Neural progenitor cell (in vitro differentiated cells): ENCODE results near the gene DEAF1. TPM values are rescaled to one million over a fixed set of nuclear protein-coding genes. Genes with fewer than 3 reads are reported as not detected.

ENCODE experiments used
- DNase-seq: peaks from one replicate; pipeline ENCODE4 v3.0.0-alpha.2; 2016; ENCODE audit warnings: low spot score
- H2AFZ ChIP-seq: fragments of 200-600 bp; sonication (generic); replicated peaks from 2 replicates; pipeline ENCODE4 v1.6.1; 2016; ENCODE audit warnings: antibody characterized with exemption
- H3F3A ChIP-seq: fragments of 200-600 bp; sonication (generic); 2 replicates; pipeline ENCODE4 v1.6.1; 2016; ENCODE audit warnings: antibody characterized with exemption, low read depth
- H3K27ac ChIP-seq: fragments of 200-600 bp; sonication (generic); 2 replicates; pipeline ENCODE4 v1.5.1; 2016; ENCODE audit warnings: mild to moderate bottlenecking
- H3K27me3 ChIP-seq: fragments of 200-600 bp; sonication (generic); 2 replicates; pipeline ENCODE4 v1.6.1; 2016; ENCODE audit warnings: mild to moderate bottlenecking, moderate library complexity
- H3K36me3 ChIP-seq: fragments of 200-600 bp; sonication (generic); 2 replicates; pipeline ENCODE4 v1.5.1; 2016
- H3K4me1 ChIP-seq: fragments of 200-600 bp; sonication (generic); 2 replicates; pipeline ENCODE4 v1.6.1; 2016; ENCODE audit warnings: mixed run types
- H3K4me2 ChIP-seq: fragments of 200-600 bp; sonication (generic); 2 replicates; pipeline ENCODE4 v1.6.1; 2016
- H3K4me3 ChIP-seq: fragments of 200-600 bp; sonication (generic); 2 replicates; pipeline ENCODE4 v1.5.1; 2016
- H3K79me2 ChIP-seq: fragments of 200-600 bp; sonication (generic); 2 replicates; pipeline ENCODE4 v1.6.1; 2016; ENCODE audit warnings: low read depth
- H3K9ac ChIP-seq: fragments of 200-600 bp; sonication (generic); 2 replicates; pipeline ENCODE4 v1.6.1; 2016
- H3K9me3 ChIP-seq: fragments of 200-600 bp; sonication (generic); 2 replicates; pipeline ENCODE4 v1.5.1; 2016; ENCODE audit warnings: low read depth
- H4K20me1 ChIP-seq: fragments of 200-600 bp; sonication (generic); 2 replicates; pipeline ENCODE4 v1.6.1; 2016; ENCODE audit warnings: low read depth
- H3K27ac Mint-ChIP-seq: 3 replicates; pipeline ENCODE4 v1.8.0; 2021; ENCODE audit warnings: mixed read lengths
- H3K27me3 Mint-ChIP-seq: 2 replicates; pipeline ENCODE4 v1.8.0; 2022; ENCODE audit warnings: low read depth, mild to moderate bottlenecking, inconsistent platforms, moderate library complexity, mixed read lengths; ENCODE audit not compliant: insufficient read depth
- H3K36me3 Mint-ChIP-seq: 3 replicates; pipeline ENCODE4 v1.8.0; 2021; ENCODE audit warnings: mixed read lengths
- H3K4me1 Mint-ChIP-seq: 3 replicates; pipeline ENCODE4 v1.8.0; 2021; ENCODE audit warnings: mixed read lengths
- H3K4me3 Mint-ChIP-seq: 3 replicates; pipeline ENCODE4 v1.8.0; 2021; ENCODE audit warnings: mild to moderate bottlenecking, moderate library complexity, mixed read lengths
- H3K9me3 Mint-ChIP-seq: 3 replicates; pipeline ENCODE4 v1.8.0; 2020; ENCODE audit warnings: mixed read lengths
- CTCF ChIP-seq: fragments of 200-600 bp; sonication (generic); IDR thresholded peaks from 2 replicates; pipeline ENCODE4 v1.5.1; 2017; ENCODE audit warnings: antibody characterized with exemption, mild to moderate bottlenecking
- EZH2 ChIP-seq: fragments of 200-600 bp; sonication (generic); IDR thresholded peaks from 2 replicates; pipeline ENCODE4 v1.6.1; 2017; ENCODE audit warnings: antibody characterized with exemption, mild to moderate bottlenecking, moderate library complexity
- EZH2phosphoT487 ChIP-seq: fragments of 200-600 bp; sonication (generic); IDR thresholded peaks from 2 replicates; pipeline ENCODE4 v1.6.1; 2017; ENCODE audit warnings: antibody characterized with exemption
- total RNA-seq: library from RNA; depleted of rRNA; stranded (reverse); fragments of >200 nt; gene quantifications from 2 replicates; pipeline ENCODE4 v1.2.3, GENCODE V29; 2015; ENCODE audit warnings: low replicate concordance

DEAF1 gene
- total RNA-seq, 1 donor from 2014 or later: 38.4 TPM

- H3K9me3 Mint-ChIP-seq: no peaks in the 10 kb centered on the region
- Histone ChIP-seq H4K20me1 (peaks cover 14% of the 10 kb centered on the region), H3K4me3 (no peak overlapping the region), H3K36me3 (no peaks in the 10 kb centered on the region), H3K4me1 (peaks cover 15% of the 10 kb centered on the region), H3K9me3 (no peaks in the 10 kb centered on the region), H3K79me2 (no peaks in the 10 kb centered on the region), H3K4me2 (no peak overlapping the region), H3K27ac (no peak overlapping the region), H3F3A (peaks cover 4% of the 10 kb centered on the region), H3K27me3 (peaks cover 22% of the 10 kb centered on the region), H2AFZ (no peak overlapping the region), H3K9ac (no peak overlapping the region)
- H3K4me1 Mint-ChIP-seq: peaks cover 7% of the 10 kb centered on the region
- H3K36me3 Mint-ChIP-seq: peaks cover 4% of the 10 kb centered on the region
- TF ChIP-seq EZH2phosphoT487 (no peak), EZH2 (no peak), CTCF (no peak)
- peaks cover 14% of the 10 kb centered on the region for H3K27me3 Mint-ChIP-seq
- no peak for DNase-seq
- no peak overlapping the region for H3K27ac Mint-ChIP-seq
- no peak overlapping the region for H3K4me3 Mint-ChIP-seq
These were observed 7.7 kb upstream of the DEAF1 start for GRCh38 chr11:702462-703461.

DNA sequence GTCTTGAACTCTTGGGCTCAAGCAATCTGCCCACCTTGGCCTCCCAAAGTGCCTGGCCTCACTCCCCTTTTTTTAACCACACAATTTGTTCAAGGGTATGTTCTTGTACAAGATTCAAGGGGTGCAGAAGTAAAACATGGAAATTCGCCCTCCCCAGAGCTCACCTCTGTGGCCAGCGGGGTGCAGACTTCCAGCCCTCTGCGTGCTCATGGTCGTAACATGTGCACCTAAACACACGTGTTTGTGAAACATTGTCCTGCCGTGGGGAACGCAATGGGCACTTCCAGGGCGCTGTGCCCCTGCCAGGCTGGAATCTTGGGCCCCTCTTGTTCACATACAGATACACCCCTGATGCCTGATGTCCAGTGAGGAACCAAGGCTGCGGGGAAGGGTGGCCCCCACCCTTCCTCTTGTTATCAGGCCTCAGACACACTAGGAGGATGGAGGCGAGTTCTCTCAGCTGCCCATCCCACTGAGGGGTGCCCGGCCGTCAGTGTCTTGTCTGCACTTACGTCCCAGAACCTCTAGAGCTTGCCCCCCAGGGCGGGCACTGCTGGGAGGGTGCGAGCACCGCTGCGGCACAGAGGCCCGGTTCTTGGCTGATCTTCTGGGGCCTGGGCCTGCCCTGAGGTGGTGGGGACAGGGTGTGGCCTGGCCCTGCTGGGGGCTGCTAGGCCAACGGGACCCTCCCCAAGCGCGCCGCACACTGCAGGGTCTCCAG lies 6.9 kb upstream of the DEAF1 start:
- Histone ChIP-seq H3K9ac (no peak overlapping the region), H3K4me3 (no peak overlapping the region), H3K79me2 (peaks cover 7% of the 10 kb centered on the region), H3K36me3 (no peaks in the 10 kb centered on the region), H3K27ac (no peak overlapping the region), H3K4me2 (no peak overlapping the region), H2AFZ (no peak overlapping the region), H4K20me1 (peaks cover 16% of the 10 kb centered on the region), H3F3A (peaks cover 12% of the 10 kb centered on the region), H3K4me1 (peaks cover 19% of the 10 kb centered on the region), H3K27me3 (peaks cover 16% of the 10 kb centered on the region), H3K9me3 (no peaks in the 10 kb centered on the region)
- Mint-ChIP-seq H3K9me3 (no peaks in the 10 kb centered on the region), H3K4me3 (no peak overlapping the region), H3K27me3 (peaks cover 10% of the 10 kb centered on the region), H3K36me3 (peaks cover 4% of the 10 kb centered on the region), H3K27ac (no peak overlapping the region), H3K4me1 (peaks cover 12% of the 10 kb centered on the region)
- no peak for DNase-seq
- TF ChIP-seq EZH2 (no peak), EZH2phosphoT487 (no peak)

GRCh38 chr11:699753-700152 lies 4.7 kb upstream of the DEAF1 start:
- Mint-ChIP-seq H3K4me3 (no peak overlapping the region), H3K4me1 (peaks cover 17% of the 10 kb centered on the region), H3K27ac (no peak overlapping the region), H3K9me3 (no peaks in the 10 kb centered on the region), H3K27me3 (peaks cover 9% of the 10 kb centered on the region), H3K36me3 (peaks cover 4% of the 10 kb centered on the region)
- H3K27ac ChIP-seq: no peak overlapping the region
- H3K79me2 ChIP-seq: peaks cover 15% of the 10 kb centered on the region
- no peak overlapping the region for H2AFZ ChIP-seq
- peaks cover 7% of the 10 kb centered on the region for H3K4me1 ChIP-seq
- H3K4me3 ChIP-seq: no peak overlapping the region
- H4K20me1 ChIP-seq: peaks cover 12% of the 10 kb centered on the region
- DNase-seq: no peak
- no peaks in the 10 kb centered on the region for H3K27me3 ChIP-seq
- TF ChIP-seq CTCF: no peak
- TF ChIP-seq EZH2: no peak
- TF ChIP-seq EZH2phosphoT487: no peak
- H3F3A ChIP-seq: peaks cover 24% of the 10 kb centered on the region
- H3K36me3 ChIP-seq: no peaks in the 10 kb centered on the region
- no peaks in the 10 kb centered on the region for H3K9me3 ChIP-seq
- no peak overlapping the region for H3K9ac ChIP-seq
- no peak overlapping the region for H3K4me2 ChIP-seq
